NCI-H2081 treated with DMSO at 0.1 percent for 48 hours (cell line): ENCODE data around the gene MAST2.
A peak's percentile ranks its signal among the peaks of the same experiment; 100 is the strongest.
"Not testable (repeated sequence)": the region's sequence is repeated elsewhere in the genome, so short reads cannot be mapped to it uniquely, and the experiment has no call there.

Source experiments
- DNase-seq: peaks from one replicate; lab custom pipeline; 2025; lab: John Stamatoyannopoulos, UW

Gene MAST2

GRCh38 chr1:46026531-46026930 is 223.1 kb downstream of the MAST2 start:
- no peak for DNase-seq

GRCh38 chr1:46027788-46028573 is 224.6 kb downstream of the MAST2 start:
- DNase-seq = no peak

GRCh38 chr1:46030074-46030870 is 226.9 kb downstream of the MAST2 start:
- DNase-seq = no peak

- no peak for DNase-seq
Observed at GRCh38 chr1:46030876-46031660, 227.7 kb downstream of the MAST2 start.

GRCh38 chr1:46034601-46035516 is 231.4 kb downstream of the MAST2 start:
- DNase-seq = no peak

GRCh38 chr1:46036894-46037839 is 233.8 kb downstream of the MAST2 start:
- peak; percentile 25 for DNase-seq

GRCh38 chr1:46039571-46040052 is 236.2 kb downstream of the MAST2 start:
- peak; percentile 68 for DNase-seq

- DNase-seq = no peak
Observed at GRCh38 chr1:46041551-46041950, 238.1 kb downstream of the MAST2 start.

- no peak for DNase-seq
Observed at GRCh38 chr1:46041974-46042373, 238.6 kb downstream of the MAST2 start.

GRCh38 chr1:46043458-46044017 is 240.1 kb downstream of the MAST2 start:
- no peak for DNase-seq

GRCh38 chr1:46044116-46044515 is 240.7 kb downstream of the MAST2 start:
- no peak for DNase-seq

GRCh38 chr1:46053734-46054133 is 250.3 kb downstream of the MAST2 start:
- no peak for DNase-seq

- no peak for DNase-seq
Observed at GRCh38 chr1:46056325-46056724, 252.9 kb downstream of the MAST2 start.

GRCh38 chr1:46057215-46057614 is 253.8 kb downstream of the MAST2 start:
- DNase-seq = not testable (repeated sequence)

GRCh38 chr1:46057781-46058180 is 254.4 kb downstream of the MAST2 start:
- no peak for DNase-seq

GRCh38 chr1:46058936-46059335 is 255.5 kb downstream of the MAST2 start:
- no peak for DNase-seq

GRCh38 chr1:46061146-46061545 is 257.7 kb downstream of the MAST2 start:
- no peak for DNase-seq

- no peak for DNase-seq
Observed at GRCh38 chr1:46062651-46063319, 259.4 kb downstream of the MAST2 start.

- no peak for DNase-seq
Observed at GRCh38 chr1:46064708-46065107, 261.3 kb downstream of the MAST2 start.
